ENCODE data around the gene PPM1N. TPM values are rescaled to one million over a fixed set of nuclear protein-coding genes. Genes with fewer than 3 reads are reported as not detected.

PPM1N gene
- total RNA-seq (2022) (5.0 and 6.8 TPM in 2 replicates), Bru-seq, nascent RNA (percentile 24 among the genes with signal in this experiment), BruChase-seq, experiment 1, labeled RNA remaining after a 6-hour chase (percentile 25 among the genes with signal in this experiment), BruChase-seq, experiment 2, labeled RNA remaining after a 2-hour chase (percentile 29 among the genes with signal in this experiment)
- long read RNA-seq, transcript PPM1N-203 (5 exons, 872 nt) = major isoform, 5 of 36 reads
- long read RNA-seq, partial matches to known transcripts = 0 of 36 reads
- long read RNA-seq, other reads (novel, unspliced or antisense) = 31 of 36 reads

- intact Hi-C loops (cut with micrococcal nuclease; ENCODE audit: unreplicated experiment) = no loop called here
Measured at GRCh38 chr19:45498411-45499195, at the start of gene PPM1N. Gene PPM1N, plus strand, starts transcription at chr19:45498443. Its CDS starts 30 bp downstream, at chr19:45498473.

GRCh38 chr19:45448887-45449299 lies 49.4 kb upstream of the PPM1N start:
- peak; percentile 57 for DNase-seq
- H3K4me3 Mint-ChIP-seq (ENCODE audit: low read depth, unreplicated experiment) = peak overlapping the region; percentile 40
- intact Hi-C loops (cut with micrococcal nuclease; ENCODE audit: unreplicated experiment) = no loop called here
- H3K9me3 Mint-ChIP-seq (ENCODE audit: low read depth, unreplicated experiment) = no peaks in the 10 kb centered on the region
- BruUV-seq (replicated peaks) = no TSS peak
- peaks cover 57% of the 10 kb centered on the region for H3K36me3 Mint-ChIP-seq (ENCODE audit: insufficient read depth, unreplicated experiment)
- H3K27ac Mint-ChIP-seq (ENCODE audit: unreplicated experiment) = peak overlapping the region; percentile 16
- peaks cover 59% of the 10 kb centered on the region for H3K4me1 Mint-ChIP-seq (ENCODE audit: low read depth, unreplicated experiment)
- no peak for TF ChIP-seq CTCF (IDR thresholded peaks at IDR 0.05; ENCODE audit: unreplicated experiment)
- CTCF ChIA-PET = interaction anchor here (1.0 to 2.4 kb wide), 4 partner anchors 9 to 36 kb away, joined by 4 to 10 read pairs (median 6); partner anchors contain the start of gene FOSB
- H3K27me3 Mint-ChIP-seq (ENCODE audit: unreplicated experiment) = no peaks in the 10 kb centered on the region

More at GRCh38 chr19:45498411-45499195, at the start of gene PPM1N:
- Mint-ChIP-seq H3K36me3 (ENCODE audit: insufficient read depth, unreplicated experiment) (peaks cover 20% of the 10 kb centered on the region), H3K4me3 (ENCODE audit: low read depth, unreplicated experiment) (peak within 1 kb of the TSS; percentile 74), H3K27ac (ENCODE audit: unreplicated experiment) (peak within 1 kb of the TSS; percentile 23), H3K27me3 (ENCODE audit: unreplicated experiment) (peaks cover 31% of the 10 kb centered on the region), H3K9me3 (ENCODE audit: low read depth, unreplicated experiment) (no peaks in the 10 kb centered on the region), H3K4me1 (ENCODE audit: low read depth, unreplicated experiment) (peaks cover 18% of the 10 kb centered on the region)
- DNase-seq = peak; percentile 27
- no peak for TF ChIP-seq CTCF (IDR thresholded peaks at IDR 0.05; ENCODE audit: unreplicated experiment)
- no TSS peak for BruUV-seq (replicated peaks)
- CTCF ChIA-PET = interaction anchor here (0.6 to 1.6 kb wide), 3 partner anchors 32 to 675 kb away, joined by 3 to 6 read pairs (median 3); no protein-coding TSS in a partner anchor

GRCh38 chr19:45450012-45450333 lies 48.3 kb upstream of the PPM1N start:
- Mint-ChIP-seq H3K27ac (ENCODE audit: unreplicated experiment) (peak overlapping the region; percentile 96), H3K9me3 (ENCODE audit: low read depth, unreplicated experiment) (no peaks in the 10 kb centered on the region), H3K4me3 (ENCODE audit: low read depth, unreplicated experiment) (peak overlapping the region; percentile 77), H3K27me3 (ENCODE audit: unreplicated experiment) (no peaks in the 10 kb centered on the region), H3K4me1 (ENCODE audit: low read depth, unreplicated experiment) (peaks cover 59% of the 10 kb centered on the region), H3K36me3 (ENCODE audit: insufficient read depth, unreplicated experiment) (peaks cover 50% of the 10 kb centered on the region)
- no peak for TF ChIP-seq CTCF (IDR thresholded peaks at IDR 0.05; ENCODE audit: unreplicated experiment)
- intact Hi-C loops (cut with micrococcal nuclease; ENCODE audit: unreplicated experiment) = loop anchor here (2.0 kb wide), 1 partner anchor 19 kb away; no protein-coding TSS in a partner anchor
- CTCF ChIA-PET = interaction anchor here (1.6 to 2.4 kb wide), 2 partner anchors 11 to 18 kb away, joined by 7 to 10 read pairs; partner anchors contain the start of gene FOSB
- BruUV-seq (replicated peaks) = no TSS peak
- no peak for DNase-seq

GRCh38 chr19:45451131-45451849 lies 47.0 kb upstream of the PPM1N start:
- intact Hi-C loops (cut with micrococcal nuclease; ENCODE audit: unreplicated experiment) = loop anchor here (2.0 kb wide), 1 partner anchor 18 kb away; no protein-coding TSS in a partner anchor

More at GRCh38 chr19:45451131-45451849, 47.0 kb upstream of the PPM1N start:
- DNase-seq = no peak
- Mint-ChIP-seq H3K9me3 (ENCODE audit: low read depth, unreplicated experiment) (no peaks in the 10 kb centered on the region), H3K4me1 (ENCODE audit: low read depth, unreplicated experiment) (peaks cover 63% of the 10 kb centered on the region), H3K27me3 (ENCODE audit: unreplicated experiment) (no peaks in the 10 kb centered on the region), H3K4me3 (ENCODE audit: low read depth, unreplicated experiment) (peak overlapping the region; percentile 77), H3K27ac (ENCODE audit: unreplicated experiment) (peak overlapping the region; percentile 96), H3K36me3 (ENCODE audit: insufficient read depth, unreplicated experiment) (peaks cover 52% of the 10 kb centered on the region)
- CTCF ChIA-PET = no interaction called here
- TSS peak; percentile 94 for BruUV-seq (replicated peaks)
- no peak for TF ChIP-seq CTCF (IDR thresholded peaks at IDR 0.05; ENCODE audit: unreplicated experiment)

Data from Calu3 (cell line).